ENCODE results near the gene TANGO2. TPM values are rescaled to one million over a fixed set of nuclear protein-coding genes. Genes with fewer than 3 reads are reported as not detected.

Gene TANGO2
- total RNA-seq, 2 experiments from 2014 or later, result 21.3 to 23.0 TPM

DNA sequence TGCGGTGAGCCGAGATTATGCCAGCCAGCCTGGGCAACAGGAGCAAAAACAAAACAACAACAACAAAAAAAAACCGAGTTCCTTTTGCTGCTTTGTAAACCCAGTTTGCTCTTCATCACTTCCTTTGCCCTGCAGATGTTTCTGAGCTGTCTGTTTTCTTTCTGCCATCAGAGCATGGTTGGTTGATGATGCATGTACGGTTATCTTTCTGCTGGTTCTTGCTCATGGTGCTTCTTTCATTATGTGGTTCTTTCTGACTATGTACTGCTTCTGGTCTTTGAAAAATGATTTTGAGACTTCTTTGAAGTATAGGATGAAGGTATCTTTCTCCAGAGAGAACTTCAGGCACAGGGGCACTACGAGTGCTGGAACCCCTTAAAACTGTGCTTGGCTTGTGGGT, 13.2 kb downstream of the TANGO2 start:
- ChIA-PET POLR2A (no interaction called here), CTCF (no interaction called here)

DNA sequence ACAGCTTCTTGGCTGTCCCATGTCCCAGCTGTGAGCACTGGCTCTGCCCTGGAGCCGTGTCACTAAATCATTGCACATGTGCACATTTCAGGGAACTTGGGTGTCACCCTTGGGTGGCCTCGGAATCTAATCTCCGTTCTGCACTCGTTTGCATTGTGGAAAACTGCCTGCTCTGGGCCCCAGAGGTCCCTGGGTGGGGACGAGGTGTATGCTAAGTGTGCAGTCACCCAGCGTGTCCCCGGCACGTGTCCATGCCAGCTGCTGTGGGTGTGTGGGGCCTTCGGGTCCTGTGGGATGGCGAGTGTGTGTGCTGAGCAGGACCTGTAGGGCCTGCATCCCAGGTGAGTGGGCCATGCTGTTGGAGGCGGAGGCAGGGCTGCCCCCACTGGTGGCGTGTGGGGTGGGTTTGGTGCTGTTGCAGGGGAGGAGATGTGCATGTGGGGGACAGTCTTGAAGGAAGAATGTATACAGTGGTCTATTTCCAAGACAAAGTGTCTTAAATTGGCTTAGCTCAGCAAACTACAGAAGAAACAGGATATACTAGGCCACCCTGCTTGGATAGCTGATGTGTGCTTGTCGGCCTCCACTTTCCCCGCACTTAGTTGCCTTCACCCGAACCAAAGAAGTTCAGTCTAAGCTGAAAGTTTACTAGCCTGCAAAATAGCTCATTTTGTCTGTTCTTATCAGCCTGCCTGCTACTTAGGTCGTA, 14.6 kb downstream of the TANGO2 start:
- CTCF ChIA-PET, result no interaction called here
- POLR2A ChIA-PET, result no interaction called here

DNA sequence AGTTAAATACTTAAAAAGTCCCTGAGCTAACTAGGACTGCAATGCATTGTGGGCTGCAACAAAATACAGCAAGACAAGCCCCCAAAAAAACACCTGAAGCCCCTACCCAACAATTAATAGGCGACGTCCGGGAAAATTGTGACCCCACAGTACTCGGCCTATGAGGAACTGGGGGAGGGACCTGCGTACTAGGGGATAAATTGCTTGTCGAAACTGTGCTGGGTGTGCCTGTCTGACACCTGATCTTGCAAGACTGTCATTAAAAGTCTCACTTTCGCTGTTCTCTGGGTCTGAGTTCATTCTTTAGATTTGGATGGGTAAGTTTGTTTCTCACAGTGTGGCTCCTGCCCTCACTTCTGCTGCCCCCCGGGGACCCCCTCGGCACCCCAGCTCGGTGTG, 15.2 kb downstream of the TANGO2 start:
- ChIA-PET POLR2A (no interaction called here), CTCF (no interaction called here)

DNA sequence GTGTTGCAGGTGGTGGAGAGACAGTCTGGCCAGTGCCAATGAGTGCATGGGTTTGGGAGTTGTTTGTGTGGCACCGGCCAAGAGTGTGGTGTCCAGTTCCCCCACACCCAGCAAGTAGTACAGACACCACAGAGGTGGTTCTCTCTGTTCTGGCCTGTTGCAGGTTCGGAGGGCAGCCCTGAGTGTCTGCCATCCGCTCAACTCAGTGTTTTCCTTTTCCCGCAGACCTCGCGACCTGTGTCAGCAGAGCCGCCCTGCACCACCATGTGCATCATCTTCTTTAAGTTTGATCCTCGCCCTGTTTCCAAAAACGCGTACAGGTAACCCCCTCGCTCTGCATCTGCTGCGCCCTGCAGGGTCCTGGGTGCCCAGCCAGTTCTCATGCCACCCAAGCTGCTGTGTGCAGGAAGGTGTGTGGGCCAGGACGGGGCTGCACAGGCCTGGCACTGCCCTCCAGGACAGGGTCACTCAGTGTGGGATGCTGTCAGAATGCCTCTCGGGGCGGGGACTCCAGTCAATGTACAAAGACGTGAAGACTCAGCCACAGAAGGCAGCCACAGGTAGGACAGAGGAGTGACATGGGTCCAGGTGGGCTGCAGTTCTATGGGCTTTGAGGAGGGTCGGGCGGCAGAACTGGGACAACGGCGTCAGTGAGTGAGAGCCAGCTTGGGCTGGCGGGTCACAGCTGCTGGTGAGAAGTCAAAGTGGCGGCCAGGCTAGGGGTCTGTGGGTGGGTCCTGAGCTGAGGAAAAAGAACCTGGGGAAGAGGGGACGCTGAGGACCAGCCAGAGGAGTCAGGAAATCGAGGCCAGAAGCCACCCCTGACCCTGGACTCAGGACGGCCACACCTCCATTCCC, 15.9 kb downstream of the TANGO2 start:
- ChIA-PET POLR2A (no interaction called here), CTCF (no interaction called here)

DNA sequence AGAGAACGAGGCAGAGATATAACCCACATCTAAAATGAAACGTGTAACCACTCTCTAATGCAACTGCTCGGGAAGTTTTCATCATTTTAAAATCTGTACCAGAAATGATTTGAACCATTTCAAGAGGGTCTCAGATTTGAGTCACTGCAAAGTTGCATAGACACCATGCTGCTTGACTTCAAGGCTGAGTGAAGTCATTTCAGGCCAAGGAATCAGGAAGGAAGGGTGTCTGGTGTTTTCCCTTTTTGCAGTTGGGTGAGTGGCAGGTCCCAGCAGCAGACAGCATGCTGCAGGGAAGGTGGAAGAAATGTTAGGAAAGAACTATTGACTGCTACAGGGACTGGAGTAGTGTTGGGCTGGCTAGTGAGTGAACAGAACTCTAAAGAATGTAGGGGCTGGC, 16.5 kb downstream of the TANGO2 start:
- CTCF ChIA-PET, result no interaction called here
- POLR2A ChIA-PET, result no interaction called here

DNA sequence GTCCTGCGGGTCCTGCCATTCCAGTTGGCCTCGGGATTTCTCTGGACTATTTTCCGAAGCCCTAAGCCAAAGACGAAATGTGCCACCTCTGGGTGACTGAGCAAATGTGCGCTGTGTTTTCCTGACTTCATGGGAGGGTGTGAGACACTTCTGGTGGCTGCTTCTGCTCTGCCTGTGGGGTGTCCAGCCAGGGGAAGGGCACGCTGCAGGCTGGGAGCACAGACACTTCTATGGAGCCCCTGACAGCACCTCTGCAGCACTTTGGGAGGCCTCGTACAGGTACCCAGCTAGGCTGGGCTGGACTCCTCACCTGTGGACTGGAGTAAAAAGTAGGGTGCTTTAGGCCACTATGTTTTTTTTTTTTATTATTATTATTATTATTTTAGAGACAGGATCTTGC, 17.7 kb downstream of the TANGO2 start:
- POLR2A ChIA-PET, result no interaction called here
- CTCF ChIA-PET, result no interaction called here

DNA sequence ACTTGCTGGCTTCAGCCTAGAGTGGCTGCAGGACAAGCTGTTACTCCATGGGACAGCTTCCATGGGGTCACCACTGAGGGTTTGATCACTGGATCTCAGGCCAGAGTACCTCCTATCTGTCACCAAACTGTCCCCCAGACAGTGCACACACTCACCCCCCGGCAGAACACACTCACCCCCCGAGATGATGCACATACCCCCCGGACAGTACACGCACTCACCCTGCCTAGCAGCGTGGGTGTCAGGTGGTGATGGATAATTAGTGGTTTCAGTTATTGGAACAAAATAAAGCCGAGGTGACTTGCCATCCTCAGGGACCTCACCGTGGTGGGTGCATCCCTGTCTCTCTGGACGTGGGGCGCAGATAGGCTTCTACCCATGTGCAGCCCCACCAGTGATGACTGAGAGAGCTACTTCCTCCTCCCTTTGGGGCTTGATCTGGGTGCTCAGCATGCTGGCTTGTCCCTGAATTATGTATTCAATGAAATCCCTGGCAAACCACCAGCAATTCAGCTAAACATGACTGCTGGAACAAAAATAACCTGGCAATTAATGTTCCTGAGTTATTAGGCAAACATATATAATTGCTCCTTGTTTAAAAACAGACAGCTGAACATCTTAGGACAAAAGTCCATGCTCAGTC, 18.9 kb downstream of the TANGO2 start:
- CTCF ChIA-PET, result interaction anchor here (0.6 kb wide), 1 partner anchor 180 kb away, joined by 3 read pairs; no protein-coding TSS in a partner anchor
- POLR2A ChIA-PET, result no interaction called here

DNA sequence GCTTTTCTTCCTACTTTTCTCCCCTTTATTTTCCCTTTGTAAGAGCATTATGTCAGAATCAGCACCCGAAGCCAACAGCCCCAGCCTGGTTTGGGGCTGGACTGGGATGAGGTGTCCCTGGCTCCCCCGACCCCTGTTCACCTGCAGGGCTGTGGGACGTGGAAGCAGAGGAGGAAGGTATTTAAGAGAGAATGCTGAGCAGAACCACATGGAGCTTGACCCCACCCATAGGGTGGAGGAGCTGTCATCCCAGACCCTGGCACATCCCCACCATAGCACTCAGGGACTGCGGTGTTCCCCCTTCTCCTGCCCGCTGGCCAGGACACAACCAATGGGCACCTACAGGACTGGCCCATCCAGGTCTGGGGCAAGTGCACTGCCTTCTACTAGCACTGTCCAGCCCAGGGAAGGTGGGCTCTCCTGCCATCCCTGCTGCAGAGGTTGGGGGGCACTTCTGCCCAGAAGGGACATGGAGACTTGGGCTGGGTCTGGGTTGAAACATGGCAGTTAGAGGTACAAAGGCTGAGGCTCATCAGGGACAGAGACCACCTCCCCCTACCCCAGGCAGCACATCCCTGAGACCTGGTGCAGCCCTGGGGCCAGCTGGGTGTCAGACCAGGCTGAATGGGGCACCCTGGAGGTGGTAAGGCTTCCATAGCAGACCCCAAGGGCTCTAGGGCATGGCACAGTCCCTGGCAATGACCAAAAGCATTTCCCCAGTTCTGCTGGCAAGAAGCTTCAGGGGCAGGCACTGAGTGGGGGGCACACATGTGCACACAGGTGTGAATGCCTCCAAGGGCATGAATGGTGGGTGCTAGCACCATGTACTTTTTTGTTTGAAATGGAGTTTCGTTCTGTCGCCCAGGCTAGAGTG, 19.7 kb downstream of the TANGO2 start:
- ChIA-PET POLR2A (no interaction called here), CTCF (no interaction called here)

DNA sequence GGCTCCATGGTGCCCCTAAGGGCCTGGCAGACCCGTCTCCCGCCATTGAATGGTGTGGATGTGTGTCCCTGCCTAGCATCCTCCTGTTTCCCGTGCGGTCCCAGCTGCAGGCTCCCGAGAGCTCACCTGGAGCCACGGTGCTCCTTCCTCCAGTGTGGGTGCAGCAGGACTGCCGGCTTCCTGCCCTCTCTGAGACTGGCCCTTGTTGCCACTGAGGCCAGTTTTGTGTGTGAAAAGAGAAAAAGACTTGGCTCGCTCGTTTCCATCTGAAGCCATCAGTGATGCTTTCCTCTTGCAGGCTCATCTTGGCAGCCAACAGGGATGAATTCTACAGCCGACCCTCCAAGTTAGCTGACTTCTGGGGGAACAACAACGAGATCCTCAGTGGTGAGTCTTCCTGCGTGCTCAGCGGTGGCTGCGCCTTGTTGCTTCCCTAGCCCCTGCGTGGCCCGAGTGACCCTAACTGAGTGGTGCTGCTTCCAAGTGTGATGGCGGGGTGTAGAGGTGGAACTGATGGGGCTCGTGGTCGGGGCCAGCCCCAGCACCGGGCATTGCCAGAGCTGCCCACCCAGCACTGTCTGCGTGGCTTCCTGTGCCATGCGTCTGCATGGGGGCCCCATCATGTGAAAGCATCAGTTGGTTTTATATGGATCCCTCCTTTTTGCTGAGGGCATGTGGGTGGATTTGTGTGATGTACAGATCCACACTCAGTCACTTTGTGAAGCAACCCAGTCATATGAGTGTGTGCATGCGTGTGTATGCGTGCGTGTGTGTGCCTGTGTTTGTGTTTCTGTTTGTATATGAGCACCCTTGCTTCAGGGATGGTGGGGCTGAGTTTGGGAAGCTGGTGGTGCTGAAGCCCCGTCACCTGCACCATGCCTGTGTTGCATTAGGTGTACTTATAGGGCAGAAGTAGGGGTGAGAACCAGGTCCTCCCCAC, 22.4 kb downstream of the TANGO2 start:
- ChIA-PET CTCF (no interaction called here), POLR2A (no interaction called here)

DNA sequence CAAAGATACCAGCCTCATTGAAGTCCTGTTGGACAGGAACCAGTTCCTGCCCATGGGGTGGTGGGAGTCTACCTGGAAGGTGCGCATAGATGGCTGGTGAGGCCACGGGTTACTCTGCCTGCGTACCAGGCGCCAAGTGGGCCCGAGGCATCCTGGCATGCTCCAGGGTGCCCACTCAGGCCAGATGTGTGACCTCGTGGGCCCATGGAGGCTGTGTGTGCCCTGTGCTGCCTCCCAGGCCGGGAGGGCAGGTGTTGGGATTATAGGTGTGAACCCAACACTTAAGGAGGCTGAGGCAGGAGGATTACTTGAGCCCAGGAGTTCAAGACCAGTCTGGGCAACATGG, 23.1 kb downstream of the TANGO2 start:
- POLR2A ChIA-PET, result no interaction called here
- CTCF ChIA-PET, result no interaction called here

DNA sequence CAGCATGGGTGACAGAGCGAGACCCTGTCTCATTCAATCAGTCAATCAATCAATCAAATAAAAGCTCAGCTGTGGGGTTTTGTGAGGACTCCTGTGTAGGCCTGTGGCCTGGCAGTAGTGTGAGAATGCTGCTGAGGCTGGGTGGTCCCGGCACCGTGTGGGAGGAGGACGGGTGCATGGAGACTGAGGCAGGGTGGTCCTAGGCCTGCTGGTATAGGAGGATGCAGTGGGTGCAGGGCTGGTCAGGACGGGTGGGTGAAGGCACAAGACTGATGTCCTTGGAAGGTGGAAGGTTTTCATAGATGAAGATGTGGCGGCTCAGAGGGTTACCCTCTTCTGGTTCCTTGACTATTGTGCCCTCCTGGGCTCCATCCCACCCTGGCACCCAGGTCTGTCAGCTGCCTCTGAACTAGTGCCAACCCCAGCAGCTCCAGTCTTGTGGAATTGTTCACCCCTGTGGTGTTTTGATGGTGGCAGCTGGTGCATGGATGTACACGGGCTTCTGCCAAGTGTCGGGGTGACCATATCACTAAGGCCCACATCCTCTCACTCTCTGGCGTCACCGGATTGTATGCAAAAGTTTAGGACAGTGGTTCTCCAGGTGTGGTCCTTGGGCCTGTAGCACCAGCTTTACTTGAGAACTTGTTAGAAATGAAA, 23.7 kb downstream of the TANGO2 start:
- ChIA-PET CTCF (interaction anchor here (0.6 kb wide), 1 partner anchor 284 kb away, joined by 3 read pairs; no protein-coding TSS in a partner anchor), POLR2A (no interaction called here)

DNA sequence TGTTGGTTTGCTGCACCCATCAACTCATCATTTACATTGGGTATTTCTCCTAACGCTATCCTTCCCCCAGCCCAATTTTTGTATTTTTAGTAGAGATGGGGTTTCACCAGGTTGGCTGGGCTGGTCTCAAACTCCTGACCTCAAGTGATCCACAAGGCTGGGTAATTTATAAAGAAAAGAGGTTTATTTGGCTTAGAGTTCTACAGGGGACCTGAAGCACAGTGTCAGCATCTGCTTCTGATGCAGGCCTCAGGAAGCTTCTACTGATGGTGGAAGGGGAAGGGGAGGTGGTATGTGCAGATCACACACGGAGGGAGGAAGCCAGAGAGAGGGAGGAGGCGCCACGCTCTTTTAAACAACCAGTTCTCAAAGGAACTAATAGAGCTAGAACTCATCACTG, 25.8 kb downstream of the TANGO2 start:
- ChIA-PET POLR2A (no interaction called here), CTCF (interaction anchor here (0.7 kb wide), 1 partner anchor 15 kb away, joined by 3 read pairs; no protein-coding TSS in a partner anchor)

DNA sequence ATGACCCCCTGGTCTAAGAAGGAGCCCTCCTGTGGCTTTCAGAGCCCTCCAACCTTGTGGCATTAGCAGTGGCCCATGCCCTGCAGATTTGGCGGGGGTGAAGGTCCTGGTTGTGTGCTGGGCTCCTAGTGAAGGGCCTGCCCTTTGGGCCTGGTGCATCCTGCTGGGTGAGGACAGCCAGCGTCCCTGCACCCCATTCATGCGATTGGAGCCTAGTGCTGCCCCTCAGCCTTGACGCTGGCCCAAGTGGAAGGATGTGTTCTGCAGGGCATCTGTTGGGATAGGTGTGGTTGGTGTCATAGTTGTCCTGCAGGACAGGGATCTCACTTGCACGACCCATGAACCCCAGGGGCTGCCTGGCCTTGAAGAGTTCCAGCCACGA, 31.0 kb downstream of the TANGO2 start:
- CTCF ChIA-PET, result no interaction called here
- POLR2A ChIA-PET, result no interaction called here

DNA sequence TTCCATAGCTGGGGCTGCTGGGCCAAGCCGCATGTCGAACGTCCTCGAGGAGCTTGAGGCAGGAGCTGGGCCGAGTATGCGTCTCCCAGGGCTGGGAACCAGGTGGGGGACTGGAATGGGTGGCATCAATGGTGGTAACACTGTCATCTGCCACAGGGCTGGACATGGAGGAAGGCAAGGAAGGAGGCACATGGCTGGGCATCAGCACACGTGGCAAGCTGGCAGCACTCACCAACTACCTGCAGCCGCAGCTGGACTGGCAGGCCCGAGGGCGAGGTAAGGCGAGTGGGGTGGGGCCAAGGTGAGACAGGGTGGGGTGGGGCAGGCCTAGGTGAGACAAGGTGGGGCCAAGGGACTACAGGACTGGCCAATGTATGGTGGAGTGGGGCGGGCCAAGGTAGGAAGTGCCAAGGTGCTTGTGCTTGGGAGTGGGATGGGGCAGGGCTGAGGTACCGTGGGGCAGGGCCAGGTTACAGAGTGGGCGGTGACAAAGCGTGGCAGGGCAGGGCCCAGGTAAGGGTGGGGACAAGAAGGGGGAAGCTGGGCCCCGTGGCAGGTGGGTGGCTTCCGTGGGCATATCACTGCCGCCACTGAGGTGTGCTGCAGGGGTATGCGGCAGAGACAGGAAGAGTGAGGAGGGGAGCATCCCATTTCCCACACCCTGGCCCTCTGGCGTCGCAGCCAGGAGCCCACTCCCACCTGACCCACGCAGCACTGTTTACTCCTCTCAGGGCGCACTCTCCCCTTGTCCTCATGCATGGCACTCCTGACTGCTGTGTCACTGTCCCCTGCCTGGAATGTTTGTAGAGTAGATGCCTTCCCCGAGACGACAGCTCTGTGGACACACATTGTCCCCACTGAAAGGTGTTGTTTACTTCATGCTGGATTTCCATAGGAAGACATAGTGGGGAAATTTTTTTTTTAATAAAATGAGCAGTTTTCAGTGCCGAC, 31.7 kb downstream of the TANGO2 start:
- CTCF ChIA-PET, result no interaction called here
- POLR2A ChIA-PET, result no interaction called here

DNA sequence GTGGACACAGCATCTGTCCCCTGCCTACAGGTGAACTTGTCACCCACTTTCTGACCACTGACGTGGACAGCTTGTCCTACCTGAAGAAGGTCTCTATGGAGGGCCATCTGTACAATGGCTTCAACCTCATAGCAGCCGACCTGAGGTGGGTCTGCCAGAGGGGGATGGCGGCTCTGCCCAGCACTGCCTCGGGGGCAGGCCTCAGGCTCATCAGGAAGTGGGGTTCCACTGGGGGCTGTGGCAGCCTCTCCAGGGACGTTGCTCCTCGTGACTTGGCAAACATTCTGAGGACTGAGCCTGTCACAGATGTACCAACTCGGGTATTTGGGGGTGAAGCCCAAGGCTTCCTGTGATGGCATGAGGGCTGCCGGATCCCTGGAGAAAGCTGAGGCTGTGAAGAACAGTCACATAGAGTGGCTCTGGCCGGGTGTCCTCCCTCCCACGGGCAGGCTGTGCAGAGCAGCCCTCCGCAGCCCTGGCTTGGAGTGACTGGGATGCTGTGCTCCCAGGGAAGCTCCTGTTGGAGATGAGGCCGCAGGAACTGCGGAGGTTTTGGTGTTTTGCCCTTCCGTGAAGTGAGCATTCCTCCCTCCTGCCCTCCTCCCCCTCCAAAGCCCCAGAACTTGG, 32.6 kb downstream of the TANGO2 start:
- ChIA-PET POLR2A (no interaction called here), CTCF (no interaction called here)

DNA sequence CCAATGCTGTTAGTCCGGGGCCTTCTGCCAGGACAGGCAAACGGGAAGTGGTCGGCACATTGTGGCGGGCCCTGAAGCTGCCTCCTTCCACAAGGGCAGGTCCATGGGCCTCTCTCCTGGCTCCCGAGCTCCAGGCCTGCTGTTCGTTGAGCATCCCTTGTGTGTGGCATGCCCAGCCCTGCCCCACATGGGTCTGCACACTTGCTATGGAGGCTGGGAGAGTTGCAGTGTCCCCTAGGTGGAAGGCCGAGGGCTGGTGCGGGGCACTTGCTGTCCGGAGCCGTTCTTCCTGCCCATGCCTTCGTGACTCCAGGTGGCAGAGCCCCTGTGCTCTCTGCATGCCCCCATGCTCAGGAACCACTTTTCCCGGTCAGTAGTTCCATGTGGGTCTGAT, 33.1 kb downstream of the TANGO2 start:
- CTCF ChIA-PET, result no interaction called here
- POLR2A ChIA-PET, result no interaction called here

DNA sequence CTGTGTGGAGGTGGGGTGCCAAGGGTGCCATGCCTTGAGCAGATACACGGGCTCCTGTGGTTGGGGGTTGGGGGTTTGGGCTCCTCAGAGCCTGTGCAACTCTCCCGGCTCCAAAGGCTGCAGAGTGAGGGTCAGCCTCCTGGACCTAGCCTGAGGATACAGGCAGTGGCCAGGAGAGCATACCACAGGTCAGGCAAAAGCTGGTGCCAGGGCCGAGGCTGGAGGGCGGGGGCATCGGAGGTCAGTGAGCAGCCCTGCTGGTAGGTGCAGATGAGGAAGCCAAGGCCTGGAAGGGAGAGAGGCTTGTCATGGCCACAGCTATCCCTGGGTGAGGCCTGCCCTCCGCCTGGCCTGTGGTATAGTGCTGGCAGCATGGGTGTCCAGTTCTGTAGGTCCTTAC, 33.6 kb downstream of the TANGO2 start:
- CTCF ChIA-PET, result interaction anchor here (1.0 kb wide), 1 partner anchor 58 kb away, joined by 3 read pairs; no protein-coding TSS in a partner anchor
- POLR2A ChIA-PET, result no interaction called here
